Measurements from ENCODE around the gene KIF3B. TPM values are rescaled to one million over a fixed set of nuclear protein-coding genes. Genes with fewer than 3 reads are reported as not detected.
A peak's percentile ranks its signal among the peaks of the same experiment; 100 is the strongest.
"Not testable (repeated sequence)": the region's sequence is repeated elsewhere in the genome, so short reads cannot be mapped to it uniquely, and the experiment has no call there.

KIF3B gene
- total RNA-seq, 2 experiments from 2014 or later = 27.4 to 27.6 TPM

GRCh38 chr20:32337937-32338661 is 60.6 kb downstream of the KIF3B start:
- H3K27me3 Mint-ChIP-seq (ENCODE audit: low read depth) = no peaks in the 10 kb centered on the region
- no peak for DNase-seq
- intact Hi-C loops (cut with micrococcal nuclease) = loop anchor here (1.0 to 10.0 kb wide), 2 partner anchors 17 to 317 kb away; no protein-coding TSS in a partner anchor
- peaks cover 25% of the 10 kb centered on the region for H3K36me3 Mint-ChIP-seq (ENCODE audit: low read depth)
- CTCF ChIA-PET = interaction anchor here (0.6 kb wide), 1 partner anchor 15 kb away, joined by 3 read pairs; no protein-coding TSS in a partner anchor
- no peak overlapping the region for H3K4me3 Mint-ChIP-seq
- peaks cover 21% of the 10 kb centered on the region for H3K4me1 Mint-ChIP-seq (ENCODE audit: low read depth)
- H3K27ac Mint-ChIP-seq = no peak overlapping the region
- no peaks in the 10 kb centered on the region for H3K9me3 Mint-ChIP-seq

GRCh38 chr20:32338665-32339064 is 61.2 kb downstream of the KIF3B start:
- peaks cover 22% of the 10 kb centered on the region for H3K36me3 Mint-ChIP-seq (ENCODE audit: low read depth)

GRCh38 chr20:32339116-32339515 is 61.7 kb downstream of the KIF3B start:
- Mint-ChIP-seq H3K27ac (no peak overlapping the region), H3K4me3 (no peak overlapping the region), H3K27me3 (ENCODE audit: low read depth) (no peaks in the 10 kb centered on the region), H3K4me1 (ENCODE audit: low read depth) (peaks cover 12% of the 10 kb centered on the region), H3K36me3 (ENCODE audit: low read depth) (peaks cover 19% of the 10 kb centered on the region), H3K9me3 (no peaks in the 10 kb centered on the region)
- no peak for DNase-seq
- intact Hi-C loops (cut with micrococcal nuclease) = loop anchor here (10.0 kb wide), 1 partner anchor 316 kb away; no protein-coding TSS in a partner anchor
- CTCF ChIA-PET = no interaction called here

More at GRCh38 chr20:32338665-32339064, 61.2 kb downstream of the KIF3B start:
- Mint-ChIP-seq H3K4me1 (ENCODE audit: low read depth) (peaks cover 16% of the 10 kb centered on the region), H3K27ac (no peak overlapping the region), H3K27me3 (ENCODE audit: low read depth) (no peaks in the 10 kb centered on the region), H3K4me3 (no peak overlapping the region), H3K9me3 (no peaks in the 10 kb centered on the region)
- intact Hi-C loops (cut with micrococcal nuclease) = loop anchor here (10.0 kb wide), 1 partner anchor 316 kb away; no protein-coding TSS in a partner anchor
- CTCF ChIA-PET = no interaction called here
- DNase-seq = no peak

GRCh38 chr20:32341053-32341452 is 63.6 kb downstream of the KIF3B start:
- intact Hi-C loops (cut with micrococcal nuclease); CTCF ChIA-PET; H3K27ac Mint-ChIP-seq; H3K9me3 Mint-ChIP-seq; H3K4me3 Mint-ChIP-seq; H3K36me3 Mint-ChIP-seq (ENCODE audit: low read depth); DNase-seq; H3K4me1 Mint-ChIP-seq (ENCODE audit: low read depth); H3K27me3 Mint-ChIP-seq (ENCODE audit: low read depth): not testable (repeated sequence)

GRCh38 chr20:32343439-32343838 is 66.0 kb downstream of the KIF3B start:
- intact Hi-C loops (cut with micrococcal nuclease) = no loop called here
- Mint-ChIP-seq H3K27ac (no peak overlapping the region), H3K4me3 (no peak overlapping the region), H3K36me3 (ENCODE audit: low read depth) (peaks cover 12% of the 10 kb centered on the region), H3K4me1 (ENCODE audit: low read depth) (peaks cover 4% of the 10 kb centered on the region), H3K9me3 (no peaks in the 10 kb centered on the region), H3K27me3 (ENCODE audit: low read depth) (no peaks in the 10 kb centered on the region)
- CTCF ChIA-PET = interaction anchor here (0.8 kb wide), 1 partner anchor 12 kb away, joined by 5 read pairs; no protein-coding TSS in a partner anchor
- DNase-seq = no peak

- Mint-ChIP-seq H3K36me3 (ENCODE audit: low read depth) (peaks cover 11% of the 10 kb centered on the region), H3K9me3 (no peaks in the 10 kb centered on the region), H3K27me3 (ENCODE audit: low read depth) (no peaks in the 10 kb centered on the region), H3K4me1 (ENCODE audit: low read depth) (peaks cover 4% of the 10 kb centered on the region), H3K4me3 (no peak overlapping the region), H3K27ac (peak overlapping the region; percentile 41)
- no peak for DNase-seq
- intact Hi-C loops (cut with micrococcal nuclease) = no loop called here
- CTCF ChIA-PET = interaction anchor here (0.8 to 1.4 kb wide), 2 partner anchors 11 to 36 kb away, joined by 3 read pairs; no protein-coding TSS in a partner anchor
Measured at GRCh38 chr20:32344835-32345506, 67.5 kb downstream of the KIF3B start.

- Mint-ChIP-seq H3K4me1 (ENCODE audit: low read depth) (no peaks in the 10 kb centered on the region), H3K27me3 (ENCODE audit: low read depth) (no peaks in the 10 kb centered on the region), H3K36me3 (ENCODE audit: low read depth) (peaks cover 7% of the 10 kb centered on the region), H3K27ac (no peak overlapping the region), H3K9me3 (no peaks in the 10 kb centered on the region), H3K4me3 (no peak overlapping the region)
- intact Hi-C loops (cut with micrococcal nuclease) = no loop called here
- no peak for DNase-seq
- CTCF ChIA-PET = interaction anchor here (0.7 kb wide), 1 partner anchor 430 kb away, joined by 3 read pairs; no protein-coding TSS in a partner anchor
Measured at GRCh38 chr20:32348207-32348606, 70.8 kb downstream of the KIF3B start.

- peaks cover 7% of the 10 kb centered on the region for H3K36me3 Mint-ChIP-seq (ENCODE audit: low read depth)
- intact Hi-C loops (cut with micrococcal nuclease) = no loop called here
- DNase-seq = no peak
- H3K4me3 Mint-ChIP-seq = no peak overlapping the region
- no peaks in the 10 kb centered on the region for H3K9me3 Mint-ChIP-seq
- CTCF ChIA-PET = no interaction called here
- no peaks in the 10 kb centered on the region for H3K27me3 Mint-ChIP-seq (ENCODE audit: low read depth)
- H3K27ac Mint-ChIP-seq = no peak overlapping the region
- peaks cover 17% of the 10 kb centered on the region for H3K4me1 Mint-ChIP-seq (ENCODE audit: low read depth)
Measured at GRCh38 chr20:32350421-32350820, 73.0 kb downstream of the KIF3B start.

GRCh38 chr20:32352121-32352720 is 74.8 kb downstream of the KIF3B start:
- intact Hi-C loops (cut with micrococcal nuclease) = no loop called here
- no peak overlapping the region for H3K27ac Mint-ChIP-seq

GRCh38 chr20:32353848-32354496 is 76.5 kb downstream of the KIF3B start:
- DNase-seq = no peak
- Mint-ChIP-seq H3K36me3 (ENCODE audit: low read depth) (peaks cover 3% of the 10 kb centered on the region), H3K27ac (peak overlapping the region; percentile 92), H3K4me1 (ENCODE audit: low read depth) (peaks cover 37% of the 10 kb centered on the region), H3K9me3 (no peaks in the 10 kb centered on the region), H3K4me3 (no peak overlapping the region), H3K27me3 (ENCODE audit: low read depth) (no peaks in the 10 kb centered on the region)
- intact Hi-C loops (cut with micrococcal nuclease) = loop anchor here (2.0 kb wide), 1 partner anchor 155 kb away; no protein-coding TSS in a partner anchor
- CTCF ChIA-PET = no interaction called here

More at GRCh38 chr20:32352121-32352720, 74.8 kb downstream of the KIF3B start:
- Mint-ChIP-seq H3K27me3 (ENCODE audit: low read depth) (no peaks in the 10 kb centered on the region), H3K9me3 (no peaks in the 10 kb centered on the region), H3K36me3 (ENCODE audit: low read depth) (peaks cover 7% of the 10 kb centered on the region), H3K4me1 (ENCODE audit: low read depth) (peaks cover 32% of the 10 kb centered on the region), H3K4me3 (no peak overlapping the region)
- CTCF ChIA-PET = interaction anchor here (1.0 kb wide), 1 partner anchor 31 kb away, joined by 3 read pairs; no protein-coding TSS in a partner anchor
- no peak for DNase-seq

- H3K4me1 Mint-ChIP-seq (ENCODE audit: low read depth) = peaks cover 38% of the 10 kb centered on the region
- H3K4me3 Mint-ChIP-seq = no peak overlapping the region
- H3K27me3 Mint-ChIP-seq (ENCODE audit: low read depth) = no peaks in the 10 kb centered on the region
- H3K27ac Mint-ChIP-seq = peak overlapping the region; percentile 92
- H3K36me3 Mint-ChIP-seq (ENCODE audit: low read depth) = peaks cover 9% of the 10 kb centered on the region
- intact Hi-C loops (cut with micrococcal nuclease) = loop anchor here (1.0 to 5.0 kb wide), 12 partner anchors 11 to 633 kb away; partner anchors contain the start of genes BCL2L1, NOL4L and TM9SF4
- peak; percentile 52 for DNase-seq
- CTCF ChIA-PET = no interaction called here
- H3K9me3 Mint-ChIP-seq = no peaks in the 10 kb centered on the region
Measured at GRCh38 chr20:32354592-32355416, 77.4 kb downstream of the KIF3B start.
